ENCODE data around the gene CPEB1. TPM values are rescaled to one million over a fixed set of nuclear protein-coding genes. Genes with fewer than 3 reads are reported as not detected.

CPEB1 gene
- total and polyA plus RNA-seq, 9 donors: 5.4 to 28.9 (median 10.5) TPM

DNA sequence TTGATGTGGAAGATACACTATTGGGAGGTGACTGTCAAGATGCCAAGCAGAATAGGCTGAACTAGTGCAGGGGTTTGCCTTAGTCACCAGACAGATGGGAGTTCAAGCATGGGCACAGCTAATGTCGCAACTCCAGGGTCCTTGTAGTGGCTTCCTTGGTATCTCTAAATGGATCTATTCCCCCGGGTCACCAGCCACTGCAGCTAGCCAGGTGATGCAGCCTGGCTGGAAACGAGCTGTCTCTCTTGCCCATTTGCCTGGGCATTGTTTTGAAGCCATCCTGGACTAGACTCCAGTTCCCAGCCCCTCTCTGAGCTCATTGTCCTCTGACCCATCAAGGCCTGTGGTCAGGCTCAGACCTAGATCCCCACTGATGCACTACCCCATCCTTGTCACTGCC lies 8.4 kb upstream of the CPEB1 start:
- Histone ChIP-seq H3K36me3 (no peaks in the 10 kb centered on the region), H3K4me3 (no peak overlapping the region), H3K9me3 (no peaks in the 10 kb centered on the region), H3K4me1 (ENCODE audit: insufficient read depth) (no peaks in the 10 kb centered on the region), H3K27ac (no peak overlapping the region), H3K27me3 (no peaks in the 10 kb centered on the region)
- WGBS, 3 donors: 61 to 76% (median 66%) methylated on average over 3 of the region's 3 CpGs
- intact Hi-C loops (cut with DNase I): no loop called here
- DNase-seq: no peak
- no peak for TF ChIP-seq EP300 (IDR thresholded peaks at IDR 0.05)
- TF ChIP-seq POLR2A (IDR thresholded peaks at IDR 0.05): no peak
- no peak for TF ChIP-seq CTCF (IDR thresholded peaks at IDR 0.05)

DNA sequence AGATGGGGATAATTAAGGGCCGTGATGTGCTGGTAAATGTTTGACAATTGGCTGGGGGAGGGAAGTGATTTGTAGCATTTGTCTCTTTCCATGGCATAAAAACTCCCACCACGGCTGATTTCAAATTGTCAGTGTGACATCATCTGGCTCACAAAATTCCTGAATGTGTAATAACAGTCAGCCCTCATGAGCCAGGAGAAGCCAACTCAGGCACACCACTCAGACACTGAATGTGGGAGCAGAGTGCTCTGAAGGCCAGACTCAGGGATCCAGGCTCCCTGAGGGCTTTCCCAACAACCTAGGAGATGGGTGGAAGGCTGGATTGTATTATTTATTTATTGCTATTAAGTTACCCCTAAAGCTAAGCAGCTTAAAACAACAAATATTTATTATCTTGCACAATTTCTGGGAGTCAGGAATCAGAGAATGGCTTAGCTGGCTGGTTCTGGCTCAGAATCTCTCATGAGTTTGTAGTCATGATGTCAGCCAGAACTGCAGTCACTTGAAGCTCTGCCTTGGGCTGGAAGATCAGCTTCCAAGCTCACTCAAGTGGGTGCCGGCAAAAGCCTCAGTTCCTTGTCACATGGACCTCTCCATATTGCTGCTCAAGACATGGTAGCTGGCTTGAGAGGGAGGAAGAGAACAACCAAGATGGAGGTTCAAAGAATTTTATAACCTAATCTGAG lies 6.5 kb upstream of the CPEB1 start:
- no peak for DNase-seq
- intact Hi-C loops (cut with DNase I): no loop called here

DNA sequence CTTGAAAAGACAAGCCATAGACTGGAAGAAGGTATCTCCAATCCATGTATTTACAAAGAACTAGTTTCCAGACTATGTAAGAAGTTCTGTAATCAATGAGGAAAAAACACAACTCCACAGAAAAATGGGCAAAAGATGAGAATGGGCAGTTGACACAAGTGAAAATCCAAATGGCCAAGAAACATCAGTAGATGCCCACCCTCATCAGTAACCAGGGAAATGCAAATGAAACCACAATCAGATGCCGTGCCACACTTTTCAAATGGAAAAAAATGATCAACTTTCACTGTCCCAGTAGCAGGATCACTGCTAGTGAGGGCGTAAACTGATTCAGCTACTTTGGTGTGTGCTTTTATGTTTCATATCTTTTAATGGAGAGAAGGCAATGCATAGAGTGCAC lies 4.5 kb upstream of the CPEB1 start:
- WGBS, 3 donors: 88 to 95% (median 95%) methylated on average over 2 of the region's 2 CpGs
- peaks cover 6% of the 10 kb centered on the region for H3K4me1 ChIP-seq (ENCODE audit: insufficient read depth)
- no peaks in the 10 kb centered on the region for H3K9me3 ChIP-seq
- no peaks in the 10 kb centered on the region for H3K36me3 ChIP-seq
- intact Hi-C loops (cut with DNase I): no loop called here
- H3K27me3 ChIP-seq: no peaks in the 10 kb centered on the region
- DNase-seq: no peak
- H3K4me3 ChIP-seq: no peak overlapping the region
- no peak overlapping the region for H3K27ac ChIP-seq
- TF ChIP-seq CTCF (IDR thresholded peaks at IDR 0.05) (no peak), POLR2A (IDR thresholded peaks at IDR 0.05) (no peak), EP300 (IDR thresholded peaks at IDR 0.05) (no peak)

More for the DNA sequence above, 6.5 kb upstream of the CPEB1 start:
- 47 to 65% (median 54%) methylated on average over 3 of the region's 3 CpGs for WGBS, 3 donors
- Histone ChIP-seq H3K27me3 (no peaks in the 10 kb centered on the region), H3K36me3 (no peaks in the 10 kb centered on the region), H3K27ac (no peak overlapping the region), H3K4me3 (no peak overlapping the region), H3K9me3 (no peaks in the 10 kb centered on the region), H3K4me1 (ENCODE audit: insufficient read depth) (no peaks in the 10 kb centered on the region)
- TF ChIP-seq EP300 (IDR thresholded peaks at IDR 0.05) (no peak), POLR2A (IDR thresholded peaks at IDR 0.05) (no peak), CTCF (IDR thresholded peaks at IDR 0.05) (no peak)

DNA sequence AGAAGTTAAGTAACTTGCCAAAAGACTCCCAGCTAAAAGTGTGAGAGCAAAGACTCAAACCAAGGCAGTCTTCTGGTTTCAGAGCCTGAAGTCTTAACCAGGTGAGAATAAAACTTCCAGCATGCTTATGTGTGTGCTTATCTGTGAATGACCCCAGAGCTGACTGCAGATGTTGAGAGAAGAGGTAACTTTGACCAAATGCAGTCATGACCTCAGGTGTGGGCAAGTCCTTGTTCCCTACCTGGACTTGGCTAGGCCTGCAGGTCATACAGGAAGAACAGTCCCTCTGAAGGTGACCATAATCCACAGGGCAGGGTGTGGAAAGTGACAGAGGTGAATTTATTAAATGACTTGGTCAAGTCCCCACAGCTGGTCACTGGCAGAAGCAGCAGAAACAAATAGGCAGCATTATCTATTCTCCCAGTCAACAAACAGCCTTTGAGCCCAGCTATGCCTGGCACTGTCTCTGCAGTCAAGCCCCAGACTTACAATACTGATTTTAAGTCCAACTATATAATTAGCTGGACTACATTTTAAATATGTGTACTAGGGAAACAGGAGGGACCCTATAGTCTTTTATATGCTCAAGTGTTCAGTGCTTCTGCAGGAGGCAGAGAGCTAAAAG lies 3.0 kb upstream of the CPEB1 start:
- intact Hi-C loops (cut with DNase I): no loop called here
- Histone ChIP-seq H3K27ac (no peak overlapping the region), H3K4me3 (no peak overlapping the region), H3K27me3 (no peaks in the 10 kb centered on the region), H3K36me3 (no peaks in the 10 kb centered on the region), H3K4me1 (ENCODE audit: insufficient read depth) (peaks cover 8% of the 10 kb centered on the region), H3K9me3 (no peaks in the 10 kb centered on the region)
- TF ChIP-seq POLR2A (IDR thresholded peaks at IDR 0.05) (no peak), EP300 (IDR thresholded peaks at IDR 0.05) (no peak), CTCF (IDR thresholded peaks at IDR 0.05) (no peak)
- no peak for DNase-seq

Measured in ovary (tissue), 9 donors.